AG09309 (cell line): ENCODE measurements around the gene RNF44.

Experiments
- DNase-seq: peaks from one replicate; pipeline ENCODE4 v3.0.0-alpha.2; 2010; ENCODE audit warnings: low read depth
- H3K4me3 ChIP-seq: 2 replicates; pipeline ENCODE4 v1.5.1; 2011; ENCODE audit warnings: mild to moderate bottlenecking, low read depth, low read length, moderate library complexity; ENCODE audit not compliant: control insufficient read depth
- TF ChIP-seq, protein P1 (sequence below): IDR thresholded peaks from 2 replicates; pipeline ENCODE4 v1.5.1; 2011; ENCODE audit warnings: mild to moderate bottlenecking, low read depth, low read length, inconsistent platforms; ENCODE audit not compliant: insufficient read depth, control insufficient read depth; ENCODE audit errors: missing control alignments

RNF44 gene

DNA sequence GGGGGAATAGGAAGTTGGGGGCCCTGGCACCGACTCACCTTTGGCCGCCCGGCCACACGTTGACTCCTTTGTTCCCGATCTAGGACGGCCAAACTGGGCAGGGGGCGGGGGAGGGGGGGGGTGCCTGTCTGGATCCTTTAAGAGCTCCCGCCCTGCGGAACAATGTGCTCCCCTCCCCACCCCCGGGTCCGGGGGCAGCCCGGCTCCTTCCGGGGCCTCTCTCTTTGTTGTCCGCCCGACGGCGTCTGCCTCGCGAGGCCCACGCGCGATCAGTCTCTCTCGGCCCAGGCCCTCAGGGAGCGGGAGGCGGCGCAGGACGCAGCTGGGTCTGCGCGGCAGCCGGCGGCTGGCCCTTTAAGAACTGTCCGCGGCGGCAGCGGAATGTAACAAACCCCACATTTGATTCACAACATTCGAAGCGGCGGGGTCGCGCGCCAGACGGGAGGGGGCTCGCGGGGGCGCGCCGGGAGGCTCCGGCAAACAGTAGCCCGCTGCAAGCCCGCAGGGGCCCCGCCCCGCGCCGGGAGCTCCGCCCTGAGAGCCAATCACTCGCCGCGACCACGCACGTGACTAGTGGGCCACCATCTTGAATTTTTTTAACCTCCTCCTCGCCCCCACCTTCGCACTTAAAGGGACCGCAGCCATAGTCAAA is at the start of gene RNF44:
TSS of gene RNF44 (minus strand) at position 501 of the 652 bp plus-strand sequence. CDS start 4,930 bp downstream, outside the sequence.
- H3K4me3 ChIP-seq = peak within 1 kb of the TSS; percentile 98
- DNase-seq = peak; percentile 92
- TF ChIP-seq, protein P1, sequence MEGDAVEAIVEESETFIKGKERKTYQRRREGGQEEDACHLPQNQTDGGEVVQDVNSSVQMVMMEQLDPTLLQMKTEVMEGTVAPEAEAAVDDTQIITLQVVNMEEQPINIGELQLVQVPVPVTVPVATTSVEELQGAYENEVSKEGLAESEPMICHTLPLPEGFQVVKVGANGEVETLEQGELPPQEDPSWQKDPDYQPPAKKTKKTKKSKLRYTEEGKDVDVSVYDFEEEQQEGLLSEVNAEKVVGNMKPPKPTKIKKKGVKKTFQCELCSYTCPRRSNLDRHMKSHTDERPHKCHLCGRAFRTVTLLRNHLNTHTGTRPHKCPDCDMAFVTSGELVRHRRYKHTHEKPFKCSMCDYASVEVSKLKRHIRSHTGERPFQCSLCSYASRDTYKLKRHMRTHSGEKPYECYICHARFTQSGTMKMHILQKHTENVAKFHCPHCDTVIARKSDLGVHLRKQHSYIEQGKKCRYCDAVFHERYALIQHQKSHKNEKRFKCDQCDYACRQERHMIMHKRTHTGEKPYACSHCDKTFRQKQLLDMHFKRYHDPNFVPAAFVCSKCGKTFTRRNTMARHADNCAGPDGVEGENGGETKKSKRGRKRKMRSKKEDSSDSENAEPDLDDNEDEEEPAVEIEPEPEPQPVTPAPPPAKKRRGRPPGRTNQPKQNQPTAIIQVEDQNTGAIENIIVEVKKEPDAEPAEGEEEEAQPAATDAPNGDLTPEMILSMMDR = no peak

DNA sequence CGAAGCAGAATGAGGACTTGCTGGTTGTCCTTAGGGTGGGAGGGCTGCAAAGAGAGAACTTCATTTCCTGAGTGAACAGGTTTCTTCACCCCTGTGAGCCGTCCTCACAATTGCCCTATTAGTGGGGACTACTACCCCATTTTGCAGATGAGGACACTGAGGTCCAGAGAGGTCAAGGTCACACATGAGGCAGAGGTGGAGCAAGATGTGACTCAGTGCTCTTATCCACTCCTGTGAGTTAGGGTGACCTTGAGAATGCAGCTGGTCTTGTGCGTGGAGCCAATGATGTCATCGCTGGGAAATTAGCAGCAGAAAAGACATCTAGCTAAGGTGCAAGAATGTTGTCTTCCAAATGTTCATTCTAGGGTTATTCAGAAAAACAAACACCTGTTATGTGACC is 45.9 kb upstream of the RNF44 start:
- H3K4me3 ChIP-seq = no peak overlapping the region
- TF ChIP-seq, protein P1 = no peak
- DNase-seq = no peak

DNA sequence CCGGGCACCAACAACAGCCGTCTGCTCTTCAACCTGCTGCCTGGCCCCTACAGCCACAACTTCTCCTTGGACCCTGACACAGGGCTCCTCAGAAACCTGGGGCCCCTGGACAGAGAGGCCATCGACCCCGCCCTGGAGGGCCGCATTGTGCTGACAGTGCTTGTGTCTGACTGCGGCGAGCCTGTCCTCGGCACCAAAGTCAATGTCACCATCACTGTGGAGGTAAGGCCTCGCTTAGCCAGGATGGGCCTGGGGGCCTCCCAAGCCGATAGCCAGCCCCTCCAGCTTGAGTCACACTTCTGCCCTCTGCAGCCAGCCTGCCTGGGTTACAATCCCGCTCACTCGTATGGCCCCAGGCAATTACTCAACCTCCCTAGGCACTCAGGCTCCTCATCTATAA is 44.2 kb upstream of the RNF44 start:
- TF ChIP-seq, protein P1 = no peak
- no peak for DNase-seq
- no peak overlapping the region for H3K4me3 ChIP-seq

DNA sequence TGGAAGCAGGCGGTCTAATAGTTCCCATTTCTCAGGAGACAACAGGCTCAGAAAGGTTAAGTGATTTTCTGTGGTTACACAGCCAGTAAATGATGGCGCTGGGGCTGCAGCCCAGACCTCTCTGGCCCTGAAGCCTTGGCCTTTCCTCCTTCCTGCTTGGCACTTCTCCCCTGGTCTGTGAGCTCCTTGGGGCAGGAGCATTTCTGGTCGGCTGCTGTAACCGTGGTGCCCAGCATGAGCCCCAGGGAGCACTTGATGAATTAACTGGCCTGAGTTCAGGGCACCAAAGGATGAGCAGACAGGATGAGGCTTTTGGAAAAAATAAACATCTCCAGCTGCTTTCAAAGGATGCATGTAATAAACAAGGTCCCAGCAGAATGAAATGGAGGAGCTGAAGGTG is 42.1 kb upstream of the RNF44 start:
- H3K4me3 ChIP-seq = no peak overlapping the region
- no peak for DNase-seq
- TF ChIP-seq, protein P1 = no peak

DNA sequence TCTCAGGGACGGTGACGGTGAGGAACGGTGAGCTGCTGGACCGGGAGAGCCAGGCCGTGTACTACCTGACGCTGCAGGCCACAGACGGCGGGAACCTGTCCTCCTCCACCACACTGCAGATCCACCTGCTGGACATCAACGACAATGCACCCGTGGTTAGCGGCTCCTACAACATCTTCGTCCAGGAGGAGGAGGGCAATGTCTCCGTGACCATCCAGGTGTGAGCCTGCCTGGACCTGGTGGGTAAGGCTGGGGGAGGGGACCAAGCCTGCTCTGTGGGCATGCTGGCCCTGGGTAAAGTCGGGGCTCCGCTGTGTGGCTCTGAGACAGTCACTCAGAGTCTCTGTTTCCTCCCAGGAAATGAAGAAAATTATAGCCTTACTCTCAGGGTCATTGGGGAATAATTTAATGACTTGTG is 41.2 kb upstream of the RNF44 start:
- H3K4me3 ChIP-seq = no peak overlapping the region
- DNase-seq = no peak
- TF ChIP-seq, protein P1 = peak; percentile 60

DNA sequence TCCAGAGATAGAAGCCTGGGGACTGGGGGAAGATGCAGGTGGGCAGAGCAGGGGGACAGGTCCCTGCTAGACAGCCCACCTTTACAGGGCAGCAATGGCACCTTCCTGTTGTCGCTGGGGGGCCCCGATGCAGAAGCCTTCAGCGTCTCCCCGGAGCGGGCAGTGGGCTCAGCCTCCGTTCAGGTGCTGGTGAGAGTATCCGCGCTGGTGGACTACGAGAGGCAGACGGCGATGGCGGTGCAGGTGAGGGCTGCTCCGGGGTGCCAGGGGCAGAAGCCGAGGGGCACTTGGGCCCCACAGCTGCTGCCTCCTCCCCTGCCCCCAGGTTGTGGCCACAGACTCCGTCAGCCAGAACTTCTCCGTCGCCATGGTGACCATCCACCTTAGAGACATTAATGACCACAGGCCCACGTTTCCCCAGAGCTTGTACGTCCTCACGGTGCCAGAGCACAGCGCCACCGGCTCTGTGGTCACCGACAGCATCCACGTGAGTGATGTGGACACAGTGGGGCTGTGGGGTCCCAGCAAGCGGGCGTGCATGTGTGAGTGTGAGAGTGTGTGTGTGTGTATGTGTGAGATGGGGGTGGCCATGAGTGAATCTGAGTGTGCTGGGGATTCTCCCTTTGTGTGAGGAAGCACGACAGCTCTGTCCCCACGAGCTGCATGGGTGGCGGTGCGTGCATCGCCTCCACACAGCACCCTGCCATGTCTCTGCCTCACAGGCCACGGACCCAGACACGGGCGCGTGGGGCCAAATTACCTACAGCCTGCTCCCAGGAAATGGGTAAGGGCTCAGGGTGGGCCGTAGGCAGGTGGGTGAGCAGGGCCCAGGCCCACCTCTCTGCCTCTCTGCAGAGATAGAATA is 40.3 kb upstream of the RNF44 start:
- no peak for DNase-seq
- H3K4me3 ChIP-seq = no peak overlapping the region
- TF ChIP-seq, protein P1 = no peak
